Common myeloid progenitor, CD34-positive (primary cell): Measurements from ENCODE around the gene ARL6IP6. TPM values are rescaled to one million over a fixed set of nuclear protein-coding genes. Genes with fewer than 3 reads are reported as not detected.

ENCODE experiments used
- CTCF ChIA-PET: fragments of 350-600 bp; sonication (Branson Sonifier 250); formaldehyde crosslinking; loops from one replicate; lab custom pipeline; 2021; ENCODE audit warnings: antibody characterized with exemption; lab: Charles Lee
- POLR2A ChIA-PET: fragments of 350-600 bp; sonication (Branson Sonifier 250); formaldehyde crosslinking; loops from one replicate; lab custom pipeline; 2021; ENCODE audit warnings: antibody characterized with exemption; lab: Charles Lee
- DNase-seq, 3 donors: peaks; one replicate each; pipeline versions ENCODE4 v3.0.0 to v3.0.0-alpha.2; 2013
- H3K27ac ChIP-seq, 2 experiments: 1 replicate in 1 of 2; 2 replicates in 1 of 2; pipeline ENCODE4 v1.7.0; 2013; ENCODE audit warnings: inconsistent platforms in 2 of 2, low read length in 2 of 2, mild to moderate bottlenecking in 2 of 2, low read depth in 1 of 2, moderate library complexity in 1 of 2; ENCODE audit not compliant: severe bottlenecking in 2 of 2, insufficient read depth in 1 of 2, poor library complexity in 1 of 2
- H3K27me3 ChIP-seq, 5 experiments: replicated peaks in 2 of 5; 1 replicate in 3 of 5; 2 replicates in 2 of 5; pipeline versions ENCODE4 v1.6.1 to v1.7.0; 2013; ENCODE audit warnings: low read length in 4 of 5, mild to moderate bottlenecking in 2 of 5, moderate library complexity in 2 of 5, inconsistent platforms in 1 of 5; ENCODE audit not compliant: insufficient read depth in 5 of 5, control insufficient read depth in 4 of 5
- H3K36me3 ChIP-seq, 4 experiments: 1 replicate in 2 of 4; 2 replicates in 2 of 4; pipeline versions ENCODE4 v1.6.1 to v1.7.0; 2013; ENCODE audit warnings: low read length in 3 of 4, control low read depth in 1 of 4, mild to moderate bottlenecking in 1 of 4; ENCODE audit not compliant: control insufficient read depth in 4 of 4, insufficient read depth in 4 of 4
- H3K4me1 ChIP-seq, 4 experiments: 1 replicate in 3 of 4; 2 replicates in 1 of 4; pipeline versions ENCODE4 v1.6.1 to v1.7.1; 2013; ENCODE audit warnings: low read length in 3 of 4, mild to moderate bottlenecking in 3 of 4, control low read depth in 1 of 4, inconsistent platforms in 1 of 4, moderate library complexity in 1 of 4; ENCODE audit not compliant: control insufficient read depth in 4 of 4, insufficient read depth in 4 of 4; ENCODE audit errors: control extremely low read depth in 1 of 4
- H3K4me3 ChIP-seq, 7 experiments: 1 replicate in 4 of 7; 2 replicates in 3 of 7; pipeline versions ENCODE4 v1.5.1 to v1.7.0; 2013; ENCODE audit warnings: mild to moderate bottlenecking in 7 of 7, low read length in 6 of 7, moderate library complexity in 6 of 7, inconsistent platforms in 2 of 7, low read depth in 2 of 7, control low read depth in 1 of 7; ENCODE audit not compliant: insufficient read depth in 4 of 7, control insufficient read depth in 1 of 7; ENCODE audit errors: extremely low read depth in 1 of 7
- H3K9me3 ChIP-seq, 5 experiments: 1 replicate in 4 of 5; 2 replicates in 1 of 5; pipeline versions ENCODE4 v1.6.1 to v1.7.1; 2013; ENCODE audit warnings: low read length in 4 of 5, mild to moderate bottlenecking in 2 of 5, inconsistent platforms in 1 of 5, low read depth in 1 of 5, moderate library complexity in 1 of 5; ENCODE audit not compliant: control insufficient read depth in 4 of 5, insufficient read depth in 2 of 5; ENCODE audit errors: control extremely low read depth in 1 of 5
- WGBS: methylation state at CpG from one replicate; pipeline ENCODE4 v1.1.5; 2013; ENCODE audit not compliant: insufficient coverage; 5-methylcytosine and 5-hydroxymethylcytosine counted together
- polyA plus RNA-seq: library from polyadenylated mRNA; unstranded; fragments of 120-200 nt; gene quantifications from one replicate; pipeline ENCODE4 v1.2.1, GENCODE V29; 2013

The ARL6IP6 gene
- polyA plus RNA-seq = 38.8 TPM

GRCh38 chr2:152718076-152718908, at the start of gene ARL6IP6:
ARL6IP6 (plus strand) TSS chr2:152718620; CDS start chr2:152718625, 5 bp downstream.
- CTCF ChIA-PET = interaction anchor here (1.3 to 4.2 kb wide), 3 partner anchors 13 to 24 kb away, joined by 3 to 40 read pairs (median 9); no protein-coding TSS in a partner anchor
- no peaks in the 10 kb centered on the region for H3K27me3 ChIP-seq

GRCh38 chr2:152674334-152674733, 44.1 kb upstream of the ARL6IP6 start:
- POLR2A ChIA-PET = no interaction called here
- CTCF ChIA-PET = interaction anchor here (1.4 kb wide), 2 partner anchors 13 to 69 kb away, joined by 3 read pairs; no protein-coding TSS in a partner anchor
- H3K4me1 ChIP-seq = no peaks in the 10 kb centered on the region
- peaks cover 23 to 86% (median 56%) of the 10 kb centered on the region in 4 experiments for H3K36me3 ChIP-seq
- WGBS = no CpG with 5 or more reads among the region's 4 CpGs
- no peaks in the 10 kb centered on the region for H3K27me3 ChIP-seq
- no peak for DNase-seq
- H3K4me3 ChIP-seq = no peak overlapping the region
- no peaks in the 10 kb centered on the region for H3K9me3 ChIP-seq
- no peak overlapping the region for H3K27ac ChIP-seq

More at GRCh38 chr2:152718076-152718908, at the start of gene ARL6IP6:
- POLR2A ChIA-PET = no interaction called here
- WGBS = 0% methylated on average over 77 of the region's 87 CpGs
- Histone ChIP-seq H3K4me3 (peak within 1 kb of the TSS; percentile 90 to 100 (median 99)), H3K36me3 (peaks cover 8 to 26% (median 20%) of the 10 kb centered on the region in 4 experiments), H3K9me3 (no peaks in the 10 kb centered on the region), H3K27ac (peak within 1 kb of the TSS; percentile 90 to 96), H3K4me1 (peaks cover 22 to 37% (median 31%) of the 10 kb centered on the region in 4 experiments)
- peak; percentile 91 to 96 (median 95) for DNase-seq

- POLR2A ChIA-PET = no interaction called here
- Histone ChIP-seq H3K4me1 (no peaks in the 10 kb centered on the region), H3K27me3 (no peaks in the 10 kb centered on the region), H3K4me3 (no peak overlapping the region), H3K36me3 (peaks cover 20 to 81% (median 54%) of the 10 kb centered on the region in 4 experiments), H3K9me3 (no peaks in the 10 kb centered on the region), H3K27ac (no peak overlapping the region)
- WGBS = no CpG with 5 or more reads among the region's 3 CpGs
- CTCF ChIA-PET = interaction anchor here (2.1 kb wide), 1 partner anchor 13 kb away, joined by 6 read pairs; no protein-coding TSS in a partner anchor
- no peak for DNase-seq
Measured at GRCh38 chr2:152676461-152676860, 42.0 kb upstream of the ARL6IP6 start.

- CTCF ChIA-PET = no interaction called here
- Histone ChIP-seq H3K9me3 (no peaks in the 10 kb centered on the region), H3K36me3 (peaks cover 14 to 65% (median 43%) of the 10 kb centered on the region in 4 experiments), H3K27me3 (no peaks in the 10 kb centered on the region), H3K4me1 (no peaks in the 10 kb centered on the region), H3K4me3 (no peak overlapping the region), H3K27ac (no peak overlapping the region)
- DNase-seq = no peak
- WGBS = no CpG with 5 or more reads among the region's 2 CpGs
- POLR2A ChIA-PET = no interaction called here
Measured at GRCh38 chr2:152678808-152679207, 39.6 kb upstream of the ARL6IP6 start.

GRCh38 chr2:152682663-152683062, 35.8 kb upstream of the ARL6IP6 start:
- H3K4me1 ChIP-seq = no peaks in the 10 kb centered on the region
- POLR2A ChIA-PET = no interaction called here
- no peak overlapping the region for H3K4me3 ChIP-seq
- H3K9me3 ChIP-seq = no peaks in the 10 kb centered on the region
- DNase-seq = no peak
- CTCF ChIA-PET = interaction anchor here (0.9 to 1.0 kb wide), 2 partner anchors 17 to 1223 kb away, joined by 3 read pairs; no protein-coding TSS in a partner anchor
- no peaks in the 10 kb centered on the region for H3K27me3 ChIP-seq
- H3K36me3 ChIP-seq = peaks cover 10 to 33% (median 22%) of the 10 kb centered on the region in 4 experiments
- 97% methylated on average over 9 of the region's 9 CpGs for WGBS
- H3K27ac ChIP-seq = no peak overlapping the region

- Histone ChIP-seq H3K27ac (no peak overlapping the region), H3K4me1 (no peaks in the 10 kb centered on the region), H3K9me3 (no peaks in the 10 kb centered on the region), H3K27me3 (no peaks in the 10 kb centered on the region), H3K4me3 (no peak overlapping the region), H3K36me3 (peaks cover 12 to 37% (median 24%) of the 10 kb centered on the region in 4 experiments)
- ChIA-PET CTCF (interaction anchor here (0.7 to 1.0 kb wide), 3 partner anchors 17 to 1224 kb away, joined by 3 read pairs; no protein-coding TSS in a partner anchor), POLR2A (no interaction called here)
- DNase-seq = no peak
Measured at GRCh38 chr2:152683400-152683799, 35.0 kb upstream of the ARL6IP6 start.

GRCh38 chr2:152686321-152686720, 32.1 kb upstream of the ARL6IP6 start:
- Histone ChIP-seq H3K36me3 (peaks cover 7 to 22% (median 14%) of the 10 kb centered on the region in 4 experiments), H3K9me3 (no peaks in the 10 kb centered on the region), H3K4me1 (no peaks in the 10 kb centered on the region), H3K4me3 (no peak overlapping the region), H3K27ac (no peak overlapping the region), H3K27me3 (no peaks in the 10 kb centered on the region)
- ChIA-PET POLR2A (no interaction called here), CTCF (no interaction called here)
- no peak for DNase-seq
